BJ (cell line): ENCODE results near the gene AGL. TPM values are rescaled to one million over a fixed set of nuclear protein-coding genes. Genes with fewer than 3 reads are reported as not detected.

Source experiments
- CTCF ChIA-PET: fragments of 350-600 bp; formaldehyde crosslinking; extraction: SDS; loops from one replicate; lab custom pipeline; 2021; ENCODE audit warnings: antibody characterized with exemption, inconsistent platforms; lab: Yijun Ruan, JAX
- POLR2A ChIA-PET: fragments of 300-600 bp; sonication (Branson Sonifier 250); formaldehyde crosslinking; extraction: SDS; loops from one replicate; lab custom pipeline; 2021; ENCODE audit warnings: antibody characterized with exemption; lab: Charles Lee
- DNase-seq: peaks from one replicate; pipeline ENCODE4 v3.0.0-alpha.2; 2011; ENCODE audit warnings: low read depth
- H3K27me3 ChIP-seq: 2 replicates; pipeline ENCODE4 v1.6.0; 2011; ENCODE audit warnings: low read length; ENCODE audit not compliant: control insufficient read depth, insufficient read depth
- H3K36me3 ChIP-seq: 2 replicates; pipeline ENCODE4 v1.5.1; 2011; ENCODE audit warnings: low read length; ENCODE audit not compliant: control insufficient read depth, insufficient read depth
- H3K4me3 ChIP-seq: 2 replicates; pipeline ENCODE4 v1.5.1; 2011; ENCODE audit warnings: low read depth, mild to moderate bottlenecking, control low read depth, low read length
- CTCF ChIP-seq: IDR thresholded peaks from 2 replicates; pipeline ENCODE4 v1.5.1; 2011; ENCODE audit warnings: low read depth, mild to moderate bottlenecking, control low read depth, inconsistent platforms, low read length, moderate library complexity; ENCODE audit not compliant: insufficient read depth
- polyA plus RNA-seq: library from polyadenylated mRNA; depleted of rRNA; stranded (reverse); fragments of >200 nt; gene quantifications from 2 replicates; pipeline ENCODE4 v1.2.3, GENCODE V29; 2011

The AGL gene
- polyA plus RNA-seq, 1 experiment = 1.6 TPM

GRCh38 chr1:99867682-99868081 lies 17.5 kb downstream of the AGL start:
- ChIA-PET POLR2A (no interaction called here), CTCF (no interaction called here)
- no peak for DNase-seq
- TF ChIP-seq CTCF = no peak
- Histone ChIP-seq H3K4me3 (no peak overlapping the region), H3K27me3 (no peaks in the 10 kb centered on the region), H3K36me3 (no peaks in the 10 kb centered on the region)

- no peak for TF ChIP-seq CTCF
- H3K27me3 ChIP-seq = no peaks in the 10 kb centered on the region
- no peak for DNase-seq
- no peak overlapping the region for H3K4me3 ChIP-seq
- no peaks in the 10 kb centered on the region for H3K36me3 ChIP-seq
- CTCF ChIA-PET = no interaction called here
- POLR2A ChIA-PET = no interaction called here
Observed at GRCh38 chr1:99869304-99869703, 19.1 kb downstream of the AGL start.

- POLR2A ChIA-PET = no interaction called here
- CTCF ChIA-PET = no interaction called here
- H3K4me3 ChIP-seq = no peak overlapping the region
- H3K27me3 ChIP-seq = no peaks in the 10 kb centered on the region
- no peaks in the 10 kb centered on the region for H3K36me3 ChIP-seq
- TF ChIP-seq CTCF = no peak
- DNase-seq = no peak
Observed at GRCh38 chr1:99869723-99870122, 19.6 kb downstream of the AGL start.

GRCh38 chr1:99872063-99872462 lies 21.9 kb downstream of the AGL start:
- H3K4me3 ChIP-seq = no peak overlapping the region
- CTCF ChIA-PET = no interaction called here
- TF ChIP-seq CTCF = no peak

GRCh38 chr1:99877568-99877967 lies 27.4 kb downstream of the AGL start:
- Histone ChIP-seq H3K4me3 (no peak overlapping the region), H3K36me3 (peaks cover 2% of the 10 kb centered on the region), H3K27me3 (no peaks in the 10 kb centered on the region)
- CTCF ChIA-PET = interaction anchor here (0.6 kb wide), 1 partner anchor 46 kb away, joined by 3 read pairs; no protein-coding TSS in a partner anchor
- TF ChIP-seq CTCF = no peak
- POLR2A ChIA-PET = no interaction called here
- no peak for DNase-seq

More at GRCh38 chr1:99872063-99872462, 21.9 kb downstream of the AGL start:
- Histone ChIP-seq H3K27me3 (no peaks in the 10 kb centered on the region), H3K36me3 (no peaks in the 10 kb centered on the region)
- no peak for DNase-seq
- POLR2A ChIA-PET = interaction anchor here (0.6 kb wide), 1 partner anchor 11 kb away, joined by 4 read pairs; no protein-coding TSS in a partner anchor
